Measurements from ENCODE around the gene EPG5. TPM values are rescaled to one million over a fixed set of nuclear protein-coding genes. Genes with fewer than 3 reads are reported as not detected.
A peak's percentile ranks its signal among the peaks of the same experiment; 100 is the strongest.

EPG5 gene
- polyA plus RNA-seq, 1 of the 3 experiments (the other 2 are of a cell fraction), result 13.6 TPM

DNA sequence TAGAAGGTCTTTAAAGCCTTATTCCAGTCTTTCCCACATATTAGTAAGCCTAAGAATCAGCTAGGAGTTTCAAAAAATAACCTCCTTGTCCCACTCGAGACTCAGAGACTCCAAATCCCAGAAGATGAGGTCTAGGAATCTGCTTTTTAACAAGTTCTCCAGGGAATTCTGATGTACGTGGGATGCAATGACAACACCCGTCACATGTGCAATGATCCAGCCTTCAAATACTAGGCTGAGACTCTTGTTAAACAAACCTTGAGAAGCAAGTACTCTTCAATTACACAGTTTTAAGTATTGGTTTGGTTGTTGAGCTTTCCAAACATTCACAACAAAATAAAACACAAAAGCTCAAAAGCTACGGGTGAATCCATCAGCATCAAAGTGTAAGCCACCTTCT, 53.9 kb downstream of the EPG5 start:
- POLR2A ChIA-PET, result no interaction called here
- peaks cover 71 to 85% of the 10 kb centered on the region in 2 experiments for H3K36me3 ChIP-seq (replicated peaks in 1 of 2; ENCODE audit: control insufficient read depth in 1 of 2, insufficient read depth in 2 of 2, low read length in 1 of 2)

DNA sequence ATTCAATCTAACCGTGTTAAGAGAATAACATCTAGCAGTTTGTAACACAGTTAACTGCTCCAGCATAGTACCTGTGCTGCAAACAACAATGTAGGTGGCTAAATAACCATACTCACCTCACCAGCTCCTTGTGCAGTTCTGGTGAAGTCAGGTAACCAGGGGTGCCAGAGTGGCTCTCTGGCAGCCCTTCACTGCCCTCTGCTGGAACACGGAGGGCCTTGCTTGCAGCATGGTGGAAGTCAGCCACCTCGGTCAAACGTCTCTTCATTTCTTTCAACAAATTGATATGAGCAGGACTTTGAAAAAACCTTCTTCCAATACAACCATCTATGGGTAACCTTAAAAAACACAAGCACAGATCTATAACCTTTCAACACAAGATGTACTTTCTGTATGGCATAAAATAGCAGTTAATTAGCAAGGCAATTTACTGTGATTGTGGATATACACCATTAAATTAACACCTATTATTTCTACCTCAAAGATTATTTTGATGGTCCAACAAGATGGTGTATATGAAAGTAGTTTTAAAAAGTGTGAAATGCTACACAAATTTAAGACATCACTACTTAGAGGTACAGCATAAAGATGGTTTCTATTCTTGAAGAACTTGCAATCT, 56.6 kb downstream of the EPG5 start:
- no peak overlapping the region for H3K27ac ChIP-seq (ENCODE audit: low read depth in 2 of 2, low read length in 1 of 2)
- no peaks in the 10 kb centered on the region for H3K9me2 ChIP-seq
- H3K79me2 ChIP-seq (ENCODE audit: insufficient read depth), result no peaks in the 10 kb centered on the region
- no peak overlapping the region for H2AFZ ChIP-seq (ENCODE audit: low read depth)
- no peaks in the 10 kb centered on the region for H4K20me1 ChIP-seq (ENCODE audit: insufficient read depth)
- no peaks in the 10 kb centered on the region for H3K9me3 ChIP-seq
- no peak overlapping the region for H3K9ac ChIP-seq
- no peaks in the 10 kb centered on the region for H3K4me1 ChIP-seq (ENCODE audit: control insufficient read depth in 1 of 2, insufficient read depth in 2 of 2, low read depth in 1 of 2, low read length in 1 of 2)
- peak; percentile 65 for DNase-seq
- H3K36me3 ChIP-seq (replicated peaks in 1 of 2; ENCODE audit: control insufficient read depth in 1 of 2, insufficient read depth in 2 of 2, low read length in 1 of 2), result peaks cover 63 to 77% of the 10 kb centered on the region in 2 experiments
- POLR2A ChIA-PET, result no interaction called here
- 74% methylated on average over 4 of the region's 4 CpGs for WGBS (ENCODE audit: low lambda C conversion rate)
- H3K27me3 ChIP-seq (ENCODE audit: insufficient read depth), result no peaks in the 10 kb centered on the region
- no peak overlapping the region for H3K4me2 ChIP-seq
- H3F3A ChIP-seq (replicated peaks; ENCODE audit: insufficient read depth), result no peaks in the 10 kb centered on the region
- H3K4me3 ChIP-seq (ENCODE audit: low read depth in 2 of 2, low read length in 1 of 2), result no peak overlapping the region
- CTCF ChIA-PET, result interaction anchor here (0.6 to 4.7 kb wide), 12 partner anchors 10 to 222 kb away, joined by 3 to 21 read pairs (median 4); partner anchors contain the start of gene SLC14A1
- TF ChIP-seq MXI1 (IDR thresholded peaks at IDR 0.05; ENCODE audit: low read depth, low read length) (no peak), SMC3 (IDR thresholded peaks at IDR 0.05; ENCODE audit: low read depth, low read length) (peak; percentile 73), RAD21 (IDR thresholded peaks at IDR 0.05; ENCODE audit: low read length) (peak; percentile 69), GABPA (IDR thresholded peaks at IDR 0.05; ENCODE audit: low read depth) (no peak), SIN3A (IDR thresholded peaks at IDR 0.05; ENCODE audit: borderline replicate concordance, low read depth, low read length) (no peak), TAF1 (IDR thresholded peaks at IDR 0.05; ENCODE audit: borderline replicate concordance, low read depth, low read length) (no peak), POLR2AphosphoS5 (IDR thresholded peaks at IDR 0.05; ENCODE audit: low read depth, low read length) (no peak), EP300 (IDR thresholded peaks at IDR 0.05; ENCODE audit: borderline replicate concordance in 1 of 2, low read depth in 1 of 2, low read length in 1 of 2) (no peak)
- TF ChIP-seq, protein P1, sequence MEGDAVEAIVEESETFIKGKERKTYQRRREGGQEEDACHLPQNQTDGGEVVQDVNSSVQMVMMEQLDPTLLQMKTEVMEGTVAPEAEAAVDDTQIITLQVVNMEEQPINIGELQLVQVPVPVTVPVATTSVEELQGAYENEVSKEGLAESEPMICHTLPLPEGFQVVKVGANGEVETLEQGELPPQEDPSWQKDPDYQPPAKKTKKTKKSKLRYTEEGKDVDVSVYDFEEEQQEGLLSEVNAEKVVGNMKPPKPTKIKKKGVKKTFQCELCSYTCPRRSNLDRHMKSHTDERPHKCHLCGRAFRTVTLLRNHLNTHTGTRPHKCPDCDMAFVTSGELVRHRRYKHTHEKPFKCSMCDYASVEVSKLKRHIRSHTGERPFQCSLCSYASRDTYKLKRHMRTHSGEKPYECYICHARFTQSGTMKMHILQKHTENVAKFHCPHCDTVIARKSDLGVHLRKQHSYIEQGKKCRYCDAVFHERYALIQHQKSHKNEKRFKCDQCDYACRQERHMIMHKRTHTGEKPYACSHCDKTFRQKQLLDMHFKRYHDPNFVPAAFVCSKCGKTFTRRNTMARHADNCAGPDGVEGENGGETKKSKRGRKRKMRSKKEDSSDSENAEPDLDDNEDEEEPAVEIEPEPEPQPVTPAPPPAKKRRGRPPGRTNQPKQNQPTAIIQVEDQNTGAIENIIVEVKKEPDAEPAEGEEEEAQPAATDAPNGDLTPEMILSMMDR (IDR thresholded peaks at IDR 0.05), result peak; percentile 86
- TF ChIP-seq, protein P2, sequence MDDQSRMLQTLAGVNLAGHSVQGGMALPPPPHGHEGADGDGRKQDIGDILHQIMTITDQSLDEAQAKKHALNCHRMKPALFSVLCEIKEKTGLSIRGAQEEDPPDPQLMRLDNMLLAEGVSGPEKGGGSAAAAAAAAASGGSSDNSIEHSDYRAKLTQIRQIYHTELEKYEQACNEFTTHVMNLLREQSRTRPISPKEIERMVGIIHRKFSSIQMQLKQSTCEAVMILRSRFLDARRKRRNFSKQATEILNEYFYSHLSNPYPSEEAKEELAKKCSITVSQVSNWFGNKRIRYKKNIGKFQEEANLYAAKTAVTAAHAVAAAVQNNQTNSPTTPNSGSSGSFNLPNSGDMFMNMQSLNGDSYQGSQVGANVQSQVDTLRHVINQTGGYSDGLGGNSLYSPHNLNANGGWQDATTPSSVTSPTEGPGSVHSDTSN (IDR thresholded peaks at IDR 0.05), result no peak

More for the DNA sequence above, 53.9 kb downstream of the EPG5 start:
- Histone ChIP-seq H3K27me3 (ENCODE audit: insufficient read depth) (no peaks in the 10 kb centered on the region), H3K4me3 (ENCODE audit: low read depth in 2 of 2, low read length in 1 of 2) (no peak overlapping the region), H3F3A (replicated peaks; ENCODE audit: insufficient read depth) (peaks cover 1% of the 10 kb centered on the region), H3K27ac (ENCODE audit: low read depth in 2 of 2, low read length in 1 of 2) (no peak overlapping the region), H3K9me3 (no peaks in the 10 kb centered on the region), H2AFZ (ENCODE audit: low read depth) (no peak overlapping the region), H3K4me1 (ENCODE audit: control insufficient read depth in 1 of 2, insufficient read depth in 2 of 2, low read depth in 1 of 2, low read length in 1 of 2) (no peaks in the 10 kb centered on the region), H3K79me2 (ENCODE audit: insufficient read depth) (peaks cover 1% of the 10 kb centered on the region; the same call in 1 of the 2 replicates), H3K4me2 (no peak overlapping the region), H3K9me2 (no peaks in the 10 kb centered on the region), H3K9ac (no peak overlapping the region), H4K20me1 (ENCODE audit: insufficient read depth) (no peaks in the 10 kb centered on the region)
- CTCF ChIA-PET, result interaction anchor here (2.8 kb wide), 1 partner anchor 13 kb away, joined by 9 read pairs; no protein-coding TSS in a partner anchor
- TF ChIP-seq, protein P3, sequence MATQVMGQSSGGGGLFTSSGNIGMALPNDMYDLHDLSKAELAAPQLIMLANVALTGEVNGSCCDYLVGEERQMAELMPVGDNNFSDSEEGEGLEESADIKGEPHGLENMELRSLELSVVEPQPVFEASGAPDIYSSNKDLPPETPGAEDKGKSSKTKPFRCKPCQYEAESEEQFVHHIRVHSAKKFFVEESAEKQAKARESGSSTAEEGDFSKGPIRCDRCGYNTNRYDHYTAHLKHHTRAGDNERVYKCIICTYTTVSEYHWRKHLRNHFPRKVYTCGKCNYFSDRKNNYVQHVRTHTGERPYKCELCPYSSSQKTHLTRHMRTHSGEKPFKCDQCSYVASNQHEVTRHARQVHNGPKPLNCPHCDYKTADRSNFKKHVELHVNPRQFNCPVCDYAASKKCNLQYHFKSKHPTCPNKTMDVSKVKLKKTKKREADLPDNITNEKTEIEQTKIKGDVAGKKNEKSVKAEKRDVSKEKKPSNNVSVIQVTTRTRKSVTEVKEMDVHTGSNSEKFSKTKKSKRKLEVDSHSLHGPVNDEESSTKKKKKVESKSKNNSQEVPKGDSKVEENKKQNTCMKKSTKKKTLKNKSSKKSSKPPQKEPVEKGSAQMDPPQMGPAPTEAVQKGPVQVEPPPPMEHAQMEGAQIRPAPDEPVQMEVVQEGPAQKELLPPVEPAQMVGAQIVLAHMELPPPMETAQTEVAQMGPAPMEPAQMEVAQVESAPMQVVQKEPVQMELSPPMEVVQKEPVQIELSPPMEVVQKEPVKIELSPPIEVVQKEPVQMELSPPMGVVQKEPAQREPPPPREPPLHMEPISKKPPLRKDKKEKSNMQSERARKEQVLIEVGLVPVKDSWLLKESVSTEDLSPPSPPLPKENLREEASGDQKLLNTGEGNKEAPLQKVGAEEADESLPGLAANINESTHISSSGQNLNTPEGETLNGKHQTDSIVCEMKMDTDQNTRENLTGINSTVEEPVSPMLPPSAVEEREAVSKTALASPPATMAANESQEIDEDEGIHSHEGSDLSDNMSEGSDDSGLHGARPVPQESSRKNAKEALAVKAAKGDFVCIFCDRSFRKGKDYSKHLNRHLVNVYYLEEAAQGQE (IDR thresholded peaks at IDR 0.05; ENCODE audit: low read depth, low read length), result no peak
- TF ChIP-seq YY1 (IDR thresholded peaks at IDR 0.05; ENCODE audit: low read depth) (no peak), POLR2AphosphoS5 (IDR thresholded peaks at IDR 0.05; ENCODE audit: low read depth, low read length) (no peak), FOSL2 (IDR thresholded peaks at IDR 0.05; ENCODE audit: borderline replicate concordance, low read depth) (no peak), RXRA (IDR thresholded peaks at IDR 0.05; ENCODE audit: borderline replicate concordance, low read depth) (no peak), NRF1 (IDR thresholded peaks at IDR 0.05; ENCODE audit: low read depth, low read length) (no peak), RAD21 (IDR thresholded peaks at IDR 0.05; ENCODE audit: low read length) (no peak), FOXM1 (IDR thresholded peaks at IDR 0.05; ENCODE audit: low read depth) (no peak), TAF1 (IDR thresholded peaks at IDR 0.05; ENCODE audit: borderline replicate concordance, low read depth, low read length) (no peak), FOXJ3 (CRISPR knock-in tag; IDR thresholded peaks at IDR 0.05) (no peak), RCOR1 (IDR thresholded peaks at IDR 0.05; ENCODE audit: low read length) (no peak), GATA2 (CRISPR knock-in tag; IDR thresholded peaks at IDR 0.05) (no peak), SIN3A (IDR thresholded peaks at IDR 0.05; ENCODE audit: borderline replicate concordance, low read depth, low read length) (no peak)
- TF ChIP-seq, protein P4, sequence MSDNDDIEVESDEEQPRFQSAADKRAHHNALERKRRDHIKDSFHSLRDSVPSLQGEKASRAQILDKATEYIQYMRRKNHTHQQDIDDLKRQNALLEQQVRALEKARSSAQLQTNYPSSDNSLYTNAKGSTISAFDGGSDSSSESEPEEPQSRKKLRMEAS (IDR thresholded peaks at IDR 0.05; ENCODE audit: low read depth), result no peak
- TF ChIP-seq, protein P5, sequence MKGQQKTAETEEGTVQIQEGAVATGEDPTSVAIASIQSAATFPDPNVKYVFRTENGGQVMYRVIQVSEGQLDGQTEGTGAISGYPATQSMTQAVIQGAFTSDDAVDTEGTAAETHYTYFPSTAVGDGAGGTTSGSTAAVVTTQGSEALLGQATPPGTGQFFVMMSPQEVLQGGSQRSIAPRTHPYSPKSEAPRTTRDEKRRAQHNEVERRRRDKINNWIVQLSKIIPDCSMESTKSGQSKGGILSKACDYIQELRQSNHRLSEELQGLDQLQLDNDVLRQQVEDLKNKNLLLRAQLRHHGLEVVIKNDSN (IDR thresholded peaks at IDR 0.05; ENCODE audit: borderline replicate concordance, low read depth), result no peak
- no peak for DNase-seq
- 95% methylated on average over 4 of the region's 4 CpGs for WGBS (ENCODE audit: low lambda C conversion rate)

Data from SK-N-SH (cell line).